GM18517 (cell line): ENCODE results near the gene FGR.

Source experiments
- ATAC-seq: cut with Tn5 transposase; IDR thresholded peaks from one replicate; pipeline ENCODE4 v1.9.1; 2021; ENCODE audit warnings: mild to moderate bottlenecking, moderate library complexity; ENCODE audit not compliant: unreplicated experiment

Gene FGR

DNA sequence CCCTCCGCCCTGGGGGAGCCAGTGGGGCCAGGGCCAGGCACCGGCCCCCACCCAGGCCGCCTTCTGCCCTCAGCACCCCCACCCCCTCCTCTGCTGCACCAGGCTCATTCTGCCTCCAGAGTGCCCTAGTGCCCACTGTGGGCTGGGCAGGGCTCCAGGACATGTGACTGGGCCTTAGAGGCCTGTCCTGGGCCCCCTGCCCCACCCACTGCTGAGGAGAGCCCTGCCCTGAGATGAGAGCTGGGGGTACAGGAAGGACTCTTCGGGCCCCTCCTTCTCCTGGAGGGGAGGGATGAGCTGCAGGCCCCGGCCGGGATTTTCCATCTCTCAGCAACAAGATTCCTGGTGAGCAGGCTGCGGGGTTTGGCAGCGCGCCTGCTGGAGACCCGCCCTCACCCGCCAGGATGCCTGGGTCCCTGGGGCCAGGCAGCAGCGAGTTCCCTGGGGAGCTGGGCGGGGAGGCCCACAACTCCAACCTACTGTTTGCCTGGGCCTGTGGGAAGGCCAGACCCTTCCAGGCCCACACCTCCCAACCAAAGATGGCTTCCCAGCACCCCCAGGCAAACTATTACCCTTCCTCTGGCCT lies 45.1 kb downstream of the FGR start:
- ATAC-seq = no peak

DNA sequence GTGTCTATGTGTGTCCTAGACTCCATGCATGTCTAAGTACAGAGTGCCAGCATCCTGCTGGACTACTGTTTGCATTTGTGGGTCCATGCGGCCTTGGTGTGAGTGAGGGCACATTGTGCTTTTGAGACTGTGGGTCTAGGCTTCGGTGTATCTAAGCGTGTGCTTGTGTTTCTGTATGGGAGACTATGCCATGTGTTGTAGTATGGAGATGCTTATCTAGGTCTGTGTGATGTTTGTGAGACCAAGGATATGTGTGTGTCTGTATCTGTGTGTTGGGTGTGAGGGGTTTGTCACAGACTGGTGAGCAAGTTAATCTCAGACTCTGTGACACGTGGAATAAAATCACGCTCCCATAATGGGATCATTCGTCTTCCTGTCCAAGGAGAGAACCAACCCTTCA lies 45.5 kb downstream of the FGR start:
- ATAC-seq = no peak

DNA sequence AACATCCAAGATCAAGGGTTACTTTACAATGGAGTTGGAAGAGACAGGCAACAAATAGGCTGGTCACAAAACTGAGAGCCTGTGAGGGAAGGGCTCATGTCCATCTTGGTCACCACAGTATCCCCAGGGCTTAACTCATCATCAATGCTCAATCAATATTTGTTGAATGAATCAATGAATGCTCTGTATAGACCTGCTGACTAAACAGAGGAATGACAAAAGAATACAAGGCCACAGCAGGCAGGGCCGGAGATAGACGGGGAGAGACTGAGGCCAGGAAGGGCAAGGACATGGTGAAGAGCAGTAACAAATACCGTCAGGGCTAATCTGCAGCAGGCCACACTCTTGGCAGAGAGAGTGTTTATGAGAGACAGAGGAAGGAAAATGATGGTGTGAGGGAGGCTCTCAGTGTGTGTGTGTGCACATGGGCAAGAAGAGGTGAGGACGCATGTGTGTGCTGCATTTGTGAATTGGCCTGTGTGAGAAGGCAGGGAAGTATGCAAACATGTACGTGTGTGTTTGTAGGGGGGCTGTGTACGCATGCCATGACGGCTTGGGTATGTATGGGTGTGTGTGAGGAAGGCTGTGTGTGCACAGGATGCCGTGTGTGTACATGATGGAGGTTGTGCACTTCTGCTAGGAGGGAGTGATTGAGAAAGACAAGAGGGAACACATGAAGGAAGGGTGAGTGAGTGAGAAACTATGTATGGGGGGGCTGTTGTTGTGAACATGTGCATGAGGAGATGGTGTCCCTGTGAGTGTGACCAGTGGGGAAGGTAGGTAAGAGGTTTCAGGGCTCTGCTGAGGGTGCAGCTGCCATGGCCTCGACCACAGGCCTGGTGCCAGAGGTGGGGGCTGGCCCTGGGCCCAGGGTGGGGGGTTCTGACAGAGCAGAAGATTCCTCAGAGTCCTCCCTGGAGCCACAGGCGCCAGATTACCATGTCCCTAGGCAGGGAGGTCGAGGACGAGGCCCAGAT lies 46.4 kb downstream of the FGR start:
- ATAC-seq = no peak

DNA sequence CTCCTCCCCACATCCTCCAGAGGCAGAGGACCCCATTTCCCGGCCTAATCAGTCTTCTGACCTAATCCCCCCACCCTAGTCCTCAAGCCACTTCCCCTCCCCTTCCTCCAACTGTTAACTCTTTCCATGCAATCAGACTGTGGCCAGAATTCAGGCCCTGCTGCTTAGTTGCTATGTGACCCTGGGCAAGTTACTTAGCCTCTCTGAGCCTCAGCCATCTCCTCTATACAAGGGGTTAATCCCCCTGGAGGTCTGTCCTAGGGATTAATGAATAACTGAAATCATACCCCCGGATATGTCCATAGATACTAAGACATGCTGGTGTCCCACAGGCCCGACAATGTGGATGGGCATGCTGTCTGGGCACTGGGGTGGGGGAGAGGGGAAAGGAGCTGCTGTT lies 49.3 kb downstream of the FGR start:
- no peak for ATAC-seq

DNA sequence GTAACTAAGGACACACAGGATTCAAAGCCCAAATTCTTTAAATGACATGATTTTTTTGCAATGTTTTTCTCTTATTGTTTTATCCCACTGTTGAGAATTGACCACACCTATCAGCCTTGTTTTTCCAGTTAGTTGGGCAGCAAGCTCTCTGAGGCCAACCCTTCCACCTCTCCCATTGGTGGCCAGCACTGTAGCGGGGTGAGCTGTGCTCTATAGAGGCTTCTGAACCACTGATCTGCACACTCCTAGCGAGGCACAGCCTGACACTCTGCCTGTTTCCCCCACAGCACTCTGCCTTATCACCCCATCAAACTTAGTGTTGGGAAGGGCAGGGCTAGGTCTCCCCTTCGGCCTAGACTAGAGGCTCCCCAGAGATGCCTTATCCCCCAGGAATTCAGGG lies 50.5 kb downstream of the FGR start:
- ATAC-seq = no peak

DNA sequence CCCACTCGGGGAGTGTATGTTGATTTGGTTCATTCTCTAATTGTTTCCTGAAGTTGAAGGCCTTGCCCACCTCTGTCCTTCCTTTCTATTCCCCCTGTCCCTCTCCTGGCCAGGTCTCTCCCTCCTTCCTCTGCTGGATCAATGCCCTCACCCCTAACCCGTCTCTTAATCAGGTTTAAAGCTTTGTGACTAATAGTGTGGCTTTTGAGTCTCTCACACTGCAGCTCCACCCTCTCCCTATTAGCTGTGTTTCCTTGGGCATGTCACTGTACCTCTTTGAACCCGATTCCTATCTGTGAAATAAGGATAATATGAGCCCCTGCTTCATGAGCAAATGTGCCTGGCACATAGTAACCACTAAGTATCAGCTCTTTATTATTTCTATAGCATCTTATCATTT lies 51.5 kb downstream of the FGR start:
- no peak for ATAC-seq

DNA sequence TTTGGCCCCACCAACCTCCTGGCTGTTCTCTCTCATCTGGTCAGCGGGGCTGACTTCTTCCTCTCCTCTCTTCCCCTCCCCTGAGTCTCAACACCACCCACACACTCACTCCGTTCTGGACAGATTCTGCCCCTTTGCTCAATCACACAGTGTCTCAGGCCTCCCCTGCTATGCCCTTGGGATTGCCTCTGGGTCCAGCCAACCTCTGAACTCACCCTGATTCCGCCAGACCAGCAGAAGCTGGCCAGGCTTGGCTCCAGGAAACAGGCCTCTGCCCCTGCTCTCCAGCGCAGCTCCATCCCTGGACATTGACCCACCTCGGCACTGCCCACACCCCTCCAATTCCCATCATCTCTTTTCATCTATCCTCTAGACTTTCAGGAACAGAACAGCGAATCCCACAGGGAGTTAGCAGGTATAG lies 53.2 kb downstream of the FGR start:
- no peak for ATAC-seq

DNA sequence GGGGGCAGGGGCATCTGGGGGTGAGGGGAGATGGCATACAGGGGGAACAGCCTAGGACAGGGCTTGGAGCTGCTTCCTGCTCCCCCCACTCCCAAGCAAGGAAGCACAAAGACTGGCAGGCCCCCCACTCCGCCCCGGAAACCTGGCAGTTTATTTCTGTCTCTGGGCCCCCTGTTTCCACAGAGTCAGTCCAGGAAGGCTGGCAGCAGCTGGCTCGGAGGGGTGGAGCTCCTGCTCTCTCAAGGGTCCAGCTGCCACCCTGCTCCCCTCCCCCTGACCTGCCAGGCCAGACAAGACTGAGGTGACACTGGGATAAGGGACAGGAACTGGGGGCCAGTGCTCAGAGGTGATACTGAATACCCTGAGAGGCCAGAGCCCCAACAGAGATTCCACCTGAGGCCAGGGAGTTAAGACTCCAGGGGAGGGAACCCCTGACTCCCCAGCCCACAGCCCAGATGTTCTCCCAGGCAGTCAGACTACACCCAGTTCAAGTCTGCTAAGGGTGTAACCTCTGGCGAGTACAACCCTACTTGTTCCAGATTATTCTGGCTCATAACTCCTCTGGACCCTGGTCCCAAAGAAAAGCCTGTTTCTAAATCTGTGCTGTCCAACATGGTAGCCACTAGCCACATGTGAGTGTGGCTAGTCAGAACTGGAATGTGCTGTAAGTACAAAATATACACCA lies 57.3 kb downstream of the FGR start:
- ATAC-seq = no peak

DNA sequence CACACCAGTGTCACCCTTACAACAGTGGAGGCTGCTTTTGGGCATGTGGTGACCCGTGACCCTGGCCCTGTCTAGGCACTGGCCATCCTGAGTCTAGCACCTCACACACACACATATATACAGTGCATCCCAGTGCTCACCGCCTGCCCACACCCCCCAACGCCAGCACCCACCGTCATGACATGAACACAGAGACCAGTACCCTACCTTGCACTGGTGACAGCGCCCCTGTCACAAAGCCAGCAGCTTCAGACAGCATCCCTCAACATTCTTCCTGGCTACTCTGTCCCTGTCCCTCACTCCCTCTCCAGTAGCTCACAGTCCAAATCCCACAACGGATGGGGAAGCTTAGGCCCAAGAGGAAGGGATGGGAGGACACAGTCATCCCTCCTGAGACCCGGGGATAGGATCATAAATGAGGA lies 58.2 kb downstream of the FGR start:
- ATAC-seq = no peak

DNA sequence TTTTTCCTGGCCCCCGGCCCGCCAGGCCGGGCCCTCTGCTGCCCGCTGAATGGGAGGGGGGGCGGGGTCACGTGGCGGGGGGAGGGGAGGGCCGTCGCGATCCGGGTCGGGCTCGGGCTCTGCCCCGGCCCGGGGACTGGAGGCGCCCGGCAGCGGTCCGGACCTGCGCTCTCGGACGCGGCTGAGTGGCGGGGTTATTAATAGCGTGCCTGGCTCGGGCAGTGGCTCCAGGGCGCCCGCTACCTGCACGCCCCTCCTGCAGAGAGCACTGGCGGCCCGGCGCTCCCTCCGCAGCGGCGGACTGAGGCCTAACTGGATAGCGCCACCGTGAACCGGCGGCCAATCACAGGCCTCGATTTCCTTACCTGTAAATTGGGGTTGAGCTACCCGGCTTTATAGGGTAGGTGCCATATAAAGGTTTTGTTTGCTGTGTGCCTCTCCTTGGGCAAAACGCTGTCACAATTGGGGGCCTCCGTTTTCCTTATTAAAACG lies 59.1 kb downstream of the FGR start:
- ATAC-seq = no peak

DNA sequence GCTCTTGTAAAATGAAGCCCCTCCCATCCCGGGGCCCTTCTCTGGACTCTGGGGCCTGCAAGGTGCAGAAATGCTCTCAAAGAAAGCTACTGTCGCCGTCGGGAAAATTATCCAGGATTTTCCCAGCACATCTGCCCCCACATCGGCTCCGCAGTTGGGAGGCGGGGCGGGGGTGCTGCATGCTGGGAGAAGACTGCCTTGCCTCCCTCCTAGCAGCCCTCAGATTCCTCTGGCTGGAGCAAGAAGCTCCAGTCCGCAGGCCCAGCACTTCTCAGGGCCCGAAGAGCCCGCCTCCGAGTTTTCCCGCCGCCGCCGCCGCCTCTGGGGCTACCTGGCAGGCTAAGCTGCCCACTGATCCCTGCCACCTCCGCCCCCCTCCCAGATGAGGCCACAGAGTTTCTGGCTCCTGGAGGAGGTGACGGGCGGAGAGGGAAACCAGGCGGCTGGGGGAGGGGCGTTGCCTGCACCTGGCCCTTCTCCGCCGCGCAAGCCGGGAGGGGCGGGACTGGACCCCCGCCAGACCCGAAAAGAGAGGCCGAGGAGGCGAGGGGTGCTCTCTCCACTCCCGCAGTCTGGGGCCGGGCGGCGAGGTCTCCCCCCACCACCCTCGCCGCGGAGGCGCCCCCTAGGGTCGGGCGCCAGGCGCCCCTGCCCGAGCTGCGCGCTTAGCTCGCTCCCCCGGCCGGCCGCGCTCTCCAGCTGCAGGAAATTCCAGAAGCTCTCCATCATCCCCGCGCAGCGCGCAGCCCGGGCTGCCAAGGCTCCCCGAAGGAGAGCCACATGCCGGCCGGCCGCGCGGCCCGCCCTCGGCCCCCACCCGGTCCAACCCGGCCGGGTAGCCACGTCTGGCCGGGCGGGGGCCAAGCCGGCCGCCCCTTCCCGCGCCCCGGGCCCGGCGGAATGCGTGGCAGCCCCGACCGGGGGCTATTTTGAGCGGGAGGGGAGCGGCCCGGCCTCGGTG lies 59.8 kb downstream of the FGR start:
- no peak for ATAC-seq

DNA sequence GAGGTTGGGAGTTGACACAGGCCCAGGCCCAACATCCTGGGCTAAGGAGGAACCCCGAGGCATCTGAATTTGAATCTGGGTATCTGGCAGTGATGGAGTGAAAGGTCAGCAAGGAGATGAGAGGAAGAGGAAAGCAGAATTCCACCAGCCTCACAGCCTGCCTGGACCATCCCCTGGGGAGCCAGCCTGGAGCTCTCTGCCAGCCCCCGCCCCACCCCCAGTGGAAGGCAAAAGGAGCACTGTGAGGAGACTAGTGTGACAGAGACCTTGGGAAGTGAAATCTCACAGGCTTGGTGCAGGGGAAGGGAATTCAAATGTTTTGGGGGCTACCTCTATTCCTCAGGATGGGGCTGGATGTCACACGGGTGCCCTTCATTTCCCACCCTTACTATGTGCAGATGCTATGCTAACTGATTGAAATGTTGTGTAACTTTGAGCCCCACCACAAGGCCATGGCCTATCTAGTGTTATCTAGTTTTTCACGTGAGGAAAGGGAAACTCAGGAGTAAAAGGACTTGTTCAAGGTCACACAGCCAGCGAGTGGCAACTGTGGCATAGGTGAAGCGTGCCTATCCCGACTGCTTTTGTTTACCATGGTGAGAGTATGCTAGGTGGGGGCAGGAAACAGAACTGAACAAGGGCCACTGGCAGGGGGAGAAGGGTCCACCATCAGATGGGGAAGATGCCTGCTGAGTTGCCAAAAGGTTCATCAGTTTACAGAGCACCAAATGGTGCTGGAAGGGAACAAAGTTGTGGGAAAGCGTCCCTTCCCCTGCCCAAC lies 60.8 kb downstream of the FGR start:
- no peak for ATAC-seq

DNA sequence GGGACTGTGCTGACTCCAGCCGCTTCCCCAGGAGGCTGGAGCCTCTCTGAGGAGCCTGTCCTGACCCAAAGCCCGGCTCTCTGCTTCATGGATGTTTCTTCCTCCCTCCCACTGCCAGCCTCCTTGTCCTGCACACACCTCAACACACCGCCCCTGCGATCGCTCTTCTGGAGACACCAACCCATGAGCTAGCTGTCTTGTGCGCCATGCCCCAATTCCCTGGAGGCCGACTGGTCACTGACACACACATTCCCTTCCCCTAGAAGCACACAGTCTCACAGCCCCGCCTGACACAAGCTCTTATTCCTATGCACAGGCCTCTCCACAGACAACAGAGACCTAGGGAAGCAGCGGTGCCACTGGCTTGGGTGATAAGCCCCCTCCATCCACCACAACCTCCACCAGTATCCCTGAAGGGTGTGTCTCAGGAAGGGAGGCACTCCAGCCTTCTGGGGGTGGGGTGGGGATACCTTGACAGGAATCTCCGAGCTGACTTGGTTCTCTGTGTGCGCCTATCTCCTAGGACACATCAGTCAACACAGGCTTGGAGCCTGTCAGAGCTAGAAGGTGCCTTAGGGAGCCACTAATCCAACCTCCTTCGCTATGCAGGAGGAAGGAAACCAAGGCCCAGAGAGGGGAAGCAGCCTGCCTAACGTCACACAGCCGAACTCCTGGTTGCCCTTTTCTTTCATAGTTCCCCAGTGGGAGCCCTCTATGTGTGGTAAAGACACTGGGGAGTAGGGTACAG lies 62.1 kb downstream of the FGR start:
- ATAC-seq = no peak

DNA sequence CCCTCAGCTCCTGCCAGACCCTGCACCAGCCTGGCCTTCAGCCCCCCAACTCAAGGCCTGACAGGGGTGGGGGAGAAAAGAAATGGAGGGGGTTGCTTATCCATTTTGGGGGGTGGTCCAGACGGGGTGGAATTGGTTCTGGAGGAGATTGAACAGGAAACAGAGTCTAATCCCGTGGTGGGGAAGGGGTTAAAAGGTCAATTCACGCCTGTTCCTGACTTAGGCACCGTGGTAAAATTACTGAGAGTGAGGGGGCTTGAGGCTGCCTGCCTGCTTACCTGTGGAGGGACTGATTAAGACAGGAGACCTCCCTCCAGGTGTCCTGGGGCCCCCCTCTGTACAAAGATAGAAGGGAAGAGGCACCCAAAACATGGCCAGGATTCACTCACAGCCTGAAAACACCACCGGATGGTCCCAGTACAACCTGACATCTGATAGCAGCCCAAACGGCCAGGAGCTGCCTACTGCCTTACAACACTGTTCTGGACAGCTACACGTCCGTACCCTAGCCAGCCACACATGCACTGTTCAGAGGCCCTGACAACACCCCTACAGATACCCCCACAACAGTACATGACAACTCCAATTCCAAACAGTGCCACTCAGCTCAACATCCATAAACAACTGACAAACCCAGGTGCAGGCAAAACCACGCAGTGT lies 62.8 kb downstream of the FGR start:
- no peak for ATAC-seq

DNA sequence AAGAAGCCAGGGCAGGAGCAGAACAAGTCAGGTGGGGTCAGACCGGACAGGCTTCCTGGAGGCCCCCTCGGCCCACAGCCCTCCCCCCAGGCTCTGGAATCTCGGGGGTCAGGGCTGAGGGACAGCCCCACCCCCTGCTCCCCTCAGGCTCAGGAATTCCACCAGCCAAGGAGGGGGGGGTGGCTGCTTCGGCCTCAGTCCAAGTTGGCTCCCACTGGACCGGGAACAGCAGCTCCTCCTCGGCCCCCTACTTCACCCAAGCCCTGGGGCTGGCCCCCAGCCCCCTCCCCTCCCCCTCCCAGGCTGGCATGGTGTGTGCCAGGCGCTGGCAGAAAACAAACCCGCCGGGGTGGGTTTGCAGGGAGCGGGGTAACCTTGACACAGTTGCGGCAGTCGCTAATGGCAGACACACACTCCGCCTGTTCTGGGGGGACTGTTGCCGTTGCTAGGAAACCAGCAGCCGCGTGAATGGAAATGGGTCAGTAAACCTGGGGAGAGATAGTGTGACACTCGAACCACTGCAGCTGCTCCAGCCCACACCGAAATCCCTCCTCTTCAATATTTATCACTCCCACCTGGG lies 63.5 kb downstream of the FGR start:
- no peak for ATAC-seq

DNA sequence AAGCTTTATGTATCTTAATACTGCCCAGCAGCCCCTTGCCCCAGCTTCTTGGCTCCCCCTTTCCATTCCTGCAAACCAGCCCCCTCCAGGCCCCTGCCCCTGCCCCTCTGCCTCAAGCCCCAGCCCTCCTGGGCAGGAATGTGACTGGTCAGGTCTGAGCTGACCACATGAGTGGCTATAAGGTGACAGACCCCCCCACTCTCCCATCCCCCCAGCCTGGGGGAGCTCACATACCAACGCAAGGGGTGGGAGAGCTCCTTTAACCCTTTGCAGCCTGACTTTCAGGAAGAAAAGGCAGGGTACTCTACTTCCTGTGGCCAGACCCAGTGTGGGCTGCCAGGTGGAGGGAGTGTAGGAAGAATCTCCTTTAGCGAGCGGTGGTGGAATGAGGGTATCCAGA lies 64.2 kb downstream of the FGR start:
- ATAC-seq = no peak

DNA sequence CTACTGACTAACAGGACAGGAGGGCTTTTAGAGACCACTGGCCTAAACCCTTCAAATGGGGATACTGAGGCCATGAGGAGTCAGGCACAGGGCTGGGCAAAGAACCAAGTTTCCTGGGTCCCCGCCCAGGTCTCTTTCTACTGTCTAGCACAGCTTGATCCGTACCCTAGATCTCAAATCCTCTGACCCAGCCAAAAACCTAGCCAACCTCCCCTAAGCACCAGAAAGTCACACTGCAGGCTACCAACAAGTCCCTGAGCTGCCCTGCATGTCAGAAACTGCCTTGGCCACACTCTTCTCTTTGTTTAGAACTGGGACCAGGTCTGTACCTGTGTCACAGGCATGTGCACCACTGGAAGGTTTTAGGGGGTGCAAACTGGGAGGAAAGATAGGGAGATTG lies 64.6 kb downstream of the FGR start:
- no peak for ATAC-seq
